Measurements from ENCODE around the gene SETD3.
"Not testable (repeated sequence)": the region's sequence is repeated elsewhere in the genome, so short reads cannot be mapped to it uniquely, and the experiment has no call there.

Gene SETD3

DNA sequence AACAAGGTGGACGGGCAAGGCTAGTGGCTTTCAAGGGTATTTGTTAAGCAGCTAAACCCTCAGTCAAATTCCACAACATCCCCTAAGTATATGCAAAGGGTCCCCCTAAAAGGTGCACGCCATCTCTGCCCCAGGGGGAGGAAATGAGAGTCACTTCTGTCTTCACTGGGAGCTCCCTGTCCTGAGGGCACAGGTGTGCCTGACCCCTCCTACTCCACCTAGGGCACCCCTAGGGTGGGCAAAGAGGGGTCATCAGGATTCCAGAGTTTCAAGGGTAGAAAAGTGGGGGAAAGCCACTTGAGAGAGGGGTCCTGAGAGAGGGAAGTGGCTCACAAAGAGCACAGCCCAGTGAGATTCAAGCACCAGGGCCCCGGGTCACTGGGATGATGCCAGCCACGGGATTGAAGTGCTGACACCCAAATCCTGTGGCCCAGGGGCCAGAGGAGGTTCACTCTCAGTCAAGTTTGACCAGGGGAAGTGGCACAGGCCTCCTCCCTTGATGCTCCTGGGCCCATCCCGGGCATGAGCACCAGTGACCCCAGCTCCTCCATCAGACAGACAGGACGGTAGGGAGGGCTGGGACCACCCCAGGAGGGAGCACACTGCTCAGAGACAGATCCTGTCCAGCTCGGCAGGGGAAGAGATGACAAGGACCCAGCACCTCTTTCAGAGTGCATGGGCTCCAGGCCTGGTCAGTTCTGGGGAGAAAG is 126.3 kb downstream of the SETD3 start:
- Mint-ChIP-seq H3K36me3 (ENCODE audit: low read depth) (no peaks in the 10 kb centered on the region), H3K4me3 (no peak overlapping the region), H3K27me3 (ENCODE audit: low read depth) (no peaks in the 10 kb centered on the region), H3K4me1 (ENCODE audit: low read depth) (no peaks in the 10 kb centered on the region), H3K9me3 (no peaks in the 10 kb centered on the region), H3K27ac (no peak overlapping the region)

DNA sequence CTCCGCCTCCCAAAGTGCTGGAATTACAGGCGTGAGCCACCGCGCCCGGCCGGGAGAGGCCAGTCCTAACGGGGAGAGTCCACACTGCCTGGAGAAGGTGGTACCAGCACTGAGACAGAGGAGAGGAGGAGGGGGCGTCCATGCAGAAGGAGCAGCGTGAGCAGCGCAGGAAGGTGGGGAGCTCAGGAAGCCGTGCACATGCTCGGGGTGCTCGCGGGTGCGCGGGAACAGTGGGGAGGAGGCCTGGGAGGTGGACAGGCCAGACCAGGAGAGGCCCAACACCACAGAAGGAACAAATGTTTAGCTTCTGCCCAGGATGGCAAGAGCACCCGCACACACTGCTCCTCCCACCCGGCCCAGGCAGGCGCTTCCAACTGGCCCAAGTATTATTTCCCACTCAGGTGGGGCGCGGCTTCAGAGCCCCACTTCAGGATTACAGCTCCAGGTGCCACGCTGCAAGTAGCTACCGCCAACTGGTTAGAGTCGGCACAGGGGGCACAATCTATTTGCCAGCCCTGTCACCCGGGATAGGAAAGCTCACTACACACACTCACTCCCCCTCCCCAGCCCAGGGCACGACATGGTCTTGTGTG is 127.9 kb downstream of the SETD3 start:
- H3K9me3 Mint-ChIP-seq: no peaks in the 10 kb centered on the region
- H3K27me3 Mint-ChIP-seq (ENCODE audit: low read depth): no peaks in the 10 kb centered on the region
- no peaks in the 10 kb centered on the region for H3K36me3 Mint-ChIP-seq (ENCODE audit: low read depth)
- no peak overlapping the region for H3K27ac Mint-ChIP-seq
- H3K4me1 Mint-ChIP-seq (ENCODE audit: low read depth): no peaks in the 10 kb centered on the region
- H3K4me3 Mint-ChIP-seq: no peak overlapping the region

- H3K4me1 Mint-ChIP-seq (ENCODE audit: low read depth): no peaks in the 10 kb centered on the region
- H3K27ac Mint-ChIP-seq: no peak overlapping the region
- H3K4me3 Mint-ChIP-seq: no peak overlapping the region
- no peaks in the 10 kb centered on the region for H3K36me3 Mint-ChIP-seq (ENCODE audit: low read depth)
- H3K27me3 Mint-ChIP-seq (ENCODE audit: low read depth): no peaks in the 10 kb centered on the region
- no peaks in the 10 kb centered on the region for H3K9me3 Mint-ChIP-seq
Observed at GRCh38 chr14:99351166-99352007, 129.3 kb downstream of the SETD3 start.

DNA sequence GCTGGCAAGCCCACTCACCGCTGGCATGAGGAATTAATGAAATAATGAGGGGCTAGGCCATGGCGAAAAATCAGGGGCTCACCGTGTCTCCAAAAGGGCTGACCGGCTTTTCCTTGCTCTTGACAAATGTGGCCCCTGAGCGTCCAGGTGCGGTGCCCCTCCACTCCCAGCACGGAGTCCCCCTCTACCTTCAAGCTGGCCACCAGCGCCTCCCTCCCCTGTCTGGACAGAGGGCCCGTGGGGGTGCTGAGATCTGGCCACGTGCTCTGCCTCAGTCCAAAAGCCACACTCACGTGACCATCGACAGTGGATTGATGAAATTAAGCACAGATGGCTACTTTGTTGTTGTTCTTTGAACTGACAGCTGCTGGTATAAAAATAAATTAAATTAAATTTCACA is 129.9 kb downstream of the SETD3 start:
- H3K4me1 Mint-ChIP-seq (ENCODE audit: low read depth): no peaks in the 10 kb centered on the region
- no peaks in the 10 kb centered on the region for H3K9me3 Mint-ChIP-seq
- no peaks in the 10 kb centered on the region for H3K36me3 Mint-ChIP-seq (ENCODE audit: low read depth)
- H3K4me3 Mint-ChIP-seq: no peak overlapping the region
- H3K27me3 Mint-ChIP-seq (ENCODE audit: low read depth): no peaks in the 10 kb centered on the region
- no peak overlapping the region for H3K27ac Mint-ChIP-seq

DNA sequence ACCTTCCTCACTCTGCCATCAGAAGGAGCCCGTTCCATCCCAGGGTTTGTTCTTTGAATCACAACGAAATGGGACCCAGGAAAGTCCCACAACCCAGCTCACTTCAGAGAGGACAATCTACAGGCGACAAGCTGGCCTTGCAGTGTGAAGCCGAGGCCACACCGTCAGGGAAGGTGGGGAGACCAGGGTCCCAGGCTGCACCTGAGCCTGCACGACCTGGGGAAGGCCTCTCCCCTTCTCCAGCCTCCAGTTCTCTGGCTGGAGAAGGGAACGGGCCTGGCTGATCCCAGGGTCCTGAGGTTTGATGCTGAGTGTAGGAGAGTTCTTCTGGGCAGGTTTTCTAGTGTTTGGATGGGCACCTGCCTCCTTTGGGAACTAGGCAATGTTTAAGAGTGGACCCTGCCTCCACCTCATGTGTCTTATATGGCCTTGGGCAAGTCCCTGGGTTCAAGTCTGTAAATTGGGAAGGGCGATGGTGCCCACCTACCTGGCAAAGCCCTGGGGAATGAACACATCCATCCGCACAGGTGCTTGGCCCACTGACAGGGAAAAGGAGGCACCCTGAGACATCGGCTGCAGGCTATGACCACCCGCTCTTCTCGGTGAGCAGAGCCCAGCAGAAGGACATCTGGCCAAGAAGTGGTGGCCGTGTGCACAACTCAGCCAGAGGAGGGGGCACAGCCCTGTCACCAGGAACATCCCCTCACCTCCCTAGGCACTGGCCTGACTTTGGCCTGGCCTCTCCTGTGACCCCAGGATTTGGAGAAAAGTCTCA is 130.8 kb downstream of the SETD3 start:
- Mint-ChIP-seq H3K4me1 (ENCODE audit: low read depth) (no peaks in the 10 kb centered on the region), H3K27me3 (ENCODE audit: low read depth) (no peaks in the 10 kb centered on the region), H3K4me3 (no peak overlapping the region), H3K9me3 (no peaks in the 10 kb centered on the region), H3K36me3 (ENCODE audit: low read depth) (no peaks in the 10 kb centered on the region), H3K27ac (no peak overlapping the region)

- Mint-ChIP-seq H3K27ac (no peak overlapping the region), H3K27me3 (ENCODE audit: low read depth) (no peaks in the 10 kb centered on the region), H3K4me3 (no peak overlapping the region), H3K9me3 (no peaks in the 10 kb centered on the region), H3K4me1 (ENCODE audit: low read depth) (no peaks in the 10 kb centered on the region), H3K36me3 (ENCODE audit: low read depth) (no peaks in the 10 kb centered on the region)
Observed at GRCh38 chr14:99348816-99349614, 131.6 kb downstream of the SETD3 start.

- H3K36me3 Mint-ChIP-seq (ENCODE audit: low read depth); H3K27me3 Mint-ChIP-seq (ENCODE audit: low read depth); H3K4me1 Mint-ChIP-seq (ENCODE audit: low read depth); H3K9me3 Mint-ChIP-seq; H3K4me3 Mint-ChIP-seq; H3K27ac Mint-ChIP-seq: not testable (repeated sequence)
Observed at GRCh38 chr14:99348231-99348630, 132.4 kb downstream of the SETD3 start.
